Raji (cell line): ENCODE data around the gene ABCA12.

Source experiments
- POLR2A ChIP-seq: IDR thresholded peaks from 2 replicates; pipeline ENCODE4 v1.6.1; 2011; ENCODE audit warnings: low read depth, low read length, control low read depth; ENCODE audit not compliant: insufficient read depth

The ABCA12 gene, protein sequence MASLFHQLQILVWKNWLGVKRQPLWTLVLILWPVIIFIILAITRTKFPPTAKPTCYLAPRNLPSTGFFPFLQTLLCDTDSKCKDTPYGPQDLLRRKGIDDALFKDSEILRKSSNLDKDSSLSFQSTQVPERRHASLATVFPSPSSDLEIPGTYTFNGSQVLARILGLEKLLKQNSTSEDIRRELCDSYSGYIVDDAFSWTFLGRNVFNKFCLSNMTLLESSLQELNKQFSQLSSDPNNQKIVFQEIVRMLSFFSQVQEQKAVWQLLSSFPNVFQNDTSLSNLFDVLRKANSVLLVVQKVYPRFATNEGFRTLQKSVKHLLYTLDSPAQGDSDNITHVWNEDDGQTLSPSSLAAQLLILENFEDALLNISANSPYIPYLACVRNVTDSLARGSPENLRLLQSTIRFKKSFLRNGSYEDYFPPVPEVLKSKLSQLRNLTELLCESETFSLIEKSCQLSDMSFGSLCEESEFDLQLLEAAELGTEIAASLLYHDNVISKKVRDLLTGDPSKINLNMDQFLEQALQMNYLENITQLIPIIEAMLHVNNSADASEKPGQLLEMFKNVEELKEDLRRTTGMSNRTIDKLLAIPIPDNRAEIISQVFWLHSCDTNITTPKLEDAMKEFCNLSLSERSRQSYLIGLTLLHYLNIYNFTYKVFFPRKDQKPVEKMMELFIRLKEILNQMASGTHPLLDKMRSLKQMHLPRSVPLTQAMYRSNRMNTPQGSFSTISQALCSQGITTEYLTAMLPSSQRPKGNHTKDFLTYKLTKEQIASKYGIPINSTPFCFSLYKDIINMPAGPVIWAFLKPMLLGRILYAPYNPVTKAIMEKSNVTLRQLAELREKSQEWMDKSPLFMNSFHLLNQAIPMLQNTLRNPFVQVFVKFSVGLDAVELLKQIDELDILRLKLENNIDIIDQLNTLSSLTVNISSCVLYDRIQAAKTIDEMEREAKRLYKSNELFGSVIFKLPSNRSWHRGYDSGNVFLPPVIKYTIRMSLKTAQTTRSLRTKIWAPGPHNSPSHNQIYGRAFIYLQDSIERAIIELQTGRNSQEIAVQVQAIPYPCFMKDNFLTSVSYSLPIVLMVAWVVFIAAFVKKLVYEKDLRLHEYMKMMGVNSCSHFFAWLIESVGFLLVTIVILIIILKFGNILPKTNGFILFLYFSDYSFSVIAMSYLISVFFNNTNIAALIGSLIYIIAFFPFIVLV (N-terminal part only)

DNA sequence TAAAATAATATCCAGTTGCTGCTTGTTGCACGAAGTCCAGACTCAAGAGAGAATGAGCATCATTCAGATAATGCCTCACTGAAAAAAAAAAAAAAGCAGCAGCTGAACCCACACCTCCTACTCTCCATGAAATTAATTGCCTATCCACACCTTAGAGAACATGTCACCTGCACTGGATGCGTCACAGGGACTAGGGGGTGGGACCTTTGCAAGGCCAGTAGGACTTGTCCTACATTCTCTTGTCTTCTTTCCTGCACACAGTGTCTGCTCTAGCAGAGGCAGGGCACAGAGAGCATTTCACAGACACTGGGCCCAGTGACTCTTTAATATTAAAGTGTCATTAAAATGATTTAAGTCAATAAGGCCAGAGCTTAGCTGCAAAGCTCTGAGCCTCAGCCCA lies at the start of gene ABCA12:
TSS of gene ABCA12 (minus strand) at position 148 of the 400 bp plus-strand sequence. CDS start 418 bp downstream, outside the sequence.
- TF ChIP-seq POLR2A: no peak

DNA sequence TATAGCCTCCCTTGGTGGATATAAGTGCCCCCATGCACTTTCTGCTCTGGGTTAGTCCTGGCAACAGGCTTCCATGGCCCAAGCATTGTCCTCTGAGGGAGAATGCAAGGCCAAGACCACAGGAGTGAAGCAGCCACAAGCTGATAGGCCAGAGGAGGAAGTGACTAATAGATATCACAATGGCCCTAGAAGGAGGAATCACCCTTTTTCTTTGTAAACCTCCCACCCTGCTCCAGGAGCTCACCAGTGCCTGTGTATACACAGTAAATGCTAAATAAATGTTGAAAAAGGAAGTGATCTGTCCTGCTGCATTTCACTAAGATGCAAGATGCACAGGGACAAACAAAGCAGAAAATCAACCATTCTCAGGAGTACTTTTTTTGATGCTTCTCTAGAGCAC lies 49.7 kb upstream of the ABCA12 start:
- TF ChIP-seq POLR2A: no peak

DNA sequence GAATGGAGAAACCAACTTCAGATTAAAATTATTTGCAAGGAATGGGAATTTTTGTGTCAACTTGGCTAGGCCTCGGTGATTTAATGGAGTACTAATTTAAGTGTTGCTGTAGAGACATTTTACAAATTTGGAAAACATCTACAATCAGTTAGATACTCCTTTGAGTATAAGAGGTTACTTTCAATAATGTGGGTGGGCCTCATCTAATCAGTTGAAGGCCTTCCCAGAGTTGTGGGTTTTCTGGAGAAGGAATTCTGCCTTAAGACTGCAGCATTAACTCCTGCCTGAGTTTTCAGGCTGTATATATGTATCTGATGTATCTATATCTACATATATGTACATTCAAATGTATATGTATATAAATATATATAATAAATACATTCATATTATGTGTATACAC lies 47.6 kb upstream of the ABCA12 start:
- TF ChIP-seq POLR2A: no peak

DNA sequence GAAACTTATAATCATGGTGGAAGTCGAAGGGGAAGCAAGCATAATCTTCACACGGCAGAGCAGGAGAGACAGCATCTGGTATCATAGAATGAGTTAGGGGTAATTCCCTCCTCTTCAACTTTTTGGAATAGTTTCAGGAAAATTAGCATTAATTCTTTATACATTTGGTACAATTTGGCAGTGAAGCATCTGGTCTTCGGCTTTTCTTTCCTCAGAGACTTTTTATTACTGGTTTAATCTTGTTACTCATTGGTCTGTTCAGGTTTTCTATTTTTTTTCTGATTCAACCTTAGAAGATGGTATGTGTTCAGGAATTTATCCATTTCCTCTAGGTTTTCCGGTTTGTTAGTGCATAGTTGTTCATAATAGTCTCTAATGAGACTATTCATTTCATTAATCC lies 39.7 kb upstream of the ABCA12 start:
- no peak for TF ChIP-seq POLR2A

DNA sequence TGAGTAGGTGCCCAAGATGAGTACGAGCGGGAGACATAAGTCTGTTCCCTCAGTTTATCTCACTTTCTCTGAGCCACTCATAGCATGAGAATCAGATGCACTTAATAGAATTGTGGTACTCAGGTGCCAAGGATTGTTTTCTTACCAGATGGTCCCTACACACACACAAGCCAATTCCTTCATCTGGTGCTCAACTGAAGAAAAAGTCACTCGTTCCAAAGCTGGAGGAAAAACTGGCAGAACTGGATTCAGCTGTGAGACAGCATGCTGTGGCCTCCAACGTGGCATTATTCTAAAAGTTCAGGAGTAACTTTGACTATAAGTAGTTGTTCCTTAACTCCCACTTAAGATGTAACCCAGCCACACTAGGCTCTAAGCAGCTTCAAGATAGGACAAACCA lies 33.4 kb upstream of the ABCA12 start:
- TF ChIP-seq POLR2A: no peak

DNA sequence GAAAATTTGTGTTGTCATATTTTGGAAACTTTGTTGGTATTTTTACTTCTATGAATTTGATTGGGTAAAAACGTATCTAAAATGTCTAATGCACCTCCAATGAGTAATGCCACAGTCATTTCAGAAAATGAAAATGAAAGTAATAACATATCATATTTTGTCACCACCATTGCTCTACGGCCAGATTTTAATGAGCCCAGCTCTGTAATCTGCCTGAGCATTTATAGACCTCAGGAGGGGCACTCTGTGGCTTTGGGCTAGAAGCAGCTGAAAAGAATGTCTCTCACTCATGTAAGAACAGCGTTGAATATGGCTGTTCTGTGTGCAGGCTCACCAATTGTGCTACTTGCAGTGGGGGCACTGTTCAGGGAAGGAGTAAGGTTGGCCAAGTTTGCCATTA lies 32.7 kb upstream of the ABCA12 start:
- TF ChIP-seq POLR2A: no peak

DNA sequence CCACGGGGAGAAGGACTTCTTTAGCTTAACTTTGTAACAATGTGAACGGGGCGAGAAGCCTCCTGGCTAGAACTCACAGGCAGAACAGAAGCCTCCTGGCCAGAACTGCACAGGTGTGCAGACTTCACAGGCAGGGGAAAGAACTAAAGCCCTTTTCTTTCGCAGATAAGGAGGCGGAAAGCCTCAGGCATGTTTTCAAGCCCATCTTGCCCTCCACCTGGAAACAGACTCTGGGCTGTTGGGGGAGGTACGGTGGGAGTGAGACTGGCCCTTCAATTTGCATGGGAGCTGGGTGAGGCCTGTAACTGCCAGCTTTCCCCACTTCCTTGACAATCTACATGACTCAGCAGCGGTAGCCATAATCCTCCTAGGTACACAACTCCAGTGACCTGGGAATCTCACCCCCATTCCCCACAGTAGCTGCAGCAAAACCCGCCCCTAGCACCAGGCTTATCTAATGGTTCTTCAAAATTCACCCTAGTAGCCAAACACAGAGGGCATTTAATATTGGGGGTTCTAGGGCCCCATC lies 22.9 kb upstream of the ABCA12 start:
- TF ChIP-seq POLR2A: no peak

DNA sequence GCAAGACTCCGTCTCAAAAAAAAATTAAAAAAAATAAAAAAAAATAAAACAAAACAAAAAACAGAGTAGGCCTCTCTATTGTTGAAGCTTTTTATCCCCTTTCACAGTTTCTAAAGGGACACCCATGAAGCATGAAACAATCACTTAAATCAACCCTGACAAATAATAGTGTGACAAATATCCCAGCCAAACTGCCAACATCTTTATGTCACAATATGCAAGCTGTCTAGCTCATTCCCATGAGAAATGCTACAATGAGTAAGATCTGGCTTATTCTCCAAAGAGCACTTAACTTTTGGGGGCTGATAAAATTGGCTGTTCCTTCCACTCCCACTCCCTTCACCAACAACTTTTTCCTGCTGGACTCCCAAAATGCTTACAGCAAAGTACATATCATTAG lies 21.7 kb upstream of the ABCA12 start:
- no peak for TF ChIP-seq POLR2A

DNA sequence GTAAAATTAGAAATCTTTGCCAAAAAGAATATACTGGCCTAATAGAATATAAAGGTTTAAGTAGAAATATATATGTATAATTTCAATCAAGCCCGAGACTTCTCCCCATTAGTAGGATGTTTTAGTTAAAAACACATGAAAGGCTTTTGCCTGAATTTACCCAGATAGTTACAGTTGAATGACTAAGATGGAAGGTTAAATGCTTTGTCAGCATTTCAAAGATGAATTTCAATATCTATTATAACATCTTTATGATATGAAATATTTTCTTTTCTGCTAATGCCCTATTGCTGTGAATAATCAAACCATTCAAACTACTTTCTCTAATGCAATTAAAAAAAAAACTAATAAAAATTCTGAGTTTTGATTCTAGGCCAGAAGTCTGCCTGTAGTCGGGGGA lies 18.0 kb upstream of the ABCA12 start:
- no peak for TF ChIP-seq POLR2A

DNA sequence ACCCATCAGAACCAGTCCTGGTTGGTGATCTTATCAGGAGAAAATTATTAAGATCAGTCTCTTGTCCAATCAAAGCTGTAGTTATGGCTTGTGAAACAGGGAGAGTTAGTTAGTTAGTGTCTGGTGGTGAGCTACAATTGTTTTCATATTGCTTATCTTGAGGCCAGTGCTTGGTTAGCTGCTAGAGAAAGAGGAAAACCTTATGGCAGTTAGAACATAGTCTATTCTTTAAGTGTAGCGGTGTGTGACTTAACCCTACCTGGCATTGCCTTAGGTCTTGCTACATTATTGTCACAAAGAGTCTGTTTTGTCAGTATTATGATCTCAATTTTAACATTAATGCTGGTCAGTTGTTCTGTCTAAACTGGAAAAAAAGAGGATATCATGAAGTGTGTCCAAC lies 11.5 kb upstream of the ABCA12 start:
- TF ChIP-seq POLR2A: no peak

DNA sequence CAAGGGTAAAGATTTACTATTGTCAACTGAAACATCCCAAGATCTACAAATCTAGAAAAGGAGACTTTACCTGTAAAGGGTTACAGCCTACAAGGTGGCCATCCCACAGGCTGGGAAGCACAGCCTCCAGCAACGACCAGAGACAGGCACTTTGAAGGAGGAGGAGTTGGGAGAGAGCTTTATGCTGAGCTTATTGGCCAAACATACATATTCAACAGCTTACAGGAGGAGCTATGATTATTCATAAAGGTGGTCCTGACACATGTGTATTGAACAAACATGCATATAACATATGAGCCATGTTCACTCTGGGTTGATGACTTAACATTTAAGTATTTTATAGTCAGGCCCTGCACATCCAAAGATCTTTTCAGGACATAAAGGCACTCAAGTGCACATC lies 11.1 kb upstream of the ABCA12 start:
- TF ChIP-seq POLR2A: no peak

DNA sequence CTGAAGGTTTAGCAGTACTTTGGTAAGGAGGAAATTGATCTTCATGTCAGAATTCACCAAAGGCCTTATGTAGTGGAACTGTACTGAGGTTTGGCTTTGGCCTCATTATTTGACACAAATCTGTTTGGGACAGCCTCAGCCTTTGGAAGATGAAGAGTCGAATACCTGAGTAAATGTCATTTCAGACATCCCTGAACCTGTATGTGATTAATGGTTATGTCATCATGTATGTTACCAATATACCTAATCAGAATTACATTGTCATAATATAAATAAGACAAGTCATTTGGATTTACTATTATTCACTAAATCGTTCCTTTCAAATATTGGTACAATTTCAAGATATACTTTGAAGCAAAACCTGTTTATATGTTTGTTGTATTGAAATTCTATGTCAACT lies 10.6 kb upstream of the ABCA12 start:
- TF ChIP-seq POLR2A: no peak

DNA sequence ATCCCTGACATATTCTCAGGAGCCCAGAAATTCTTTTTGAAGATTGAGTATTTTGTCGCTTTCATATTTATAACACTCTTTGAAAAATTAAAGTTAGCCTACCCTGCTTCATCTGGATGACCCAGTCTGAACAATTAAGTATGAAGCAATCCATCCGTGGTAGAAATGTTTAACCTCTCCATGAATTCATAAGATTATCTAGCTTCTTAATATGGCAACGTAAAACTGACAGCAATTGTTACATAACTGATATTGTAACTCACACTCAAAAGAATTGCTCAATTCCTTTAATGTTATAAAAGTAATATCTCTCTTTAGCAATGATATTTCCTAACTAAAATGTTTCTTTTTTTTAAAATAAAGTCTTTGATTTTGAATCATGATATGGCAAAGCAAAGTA lies 7.2 kb upstream of the ABCA12 start:
- no peak for TF ChIP-seq POLR2A

DNA sequence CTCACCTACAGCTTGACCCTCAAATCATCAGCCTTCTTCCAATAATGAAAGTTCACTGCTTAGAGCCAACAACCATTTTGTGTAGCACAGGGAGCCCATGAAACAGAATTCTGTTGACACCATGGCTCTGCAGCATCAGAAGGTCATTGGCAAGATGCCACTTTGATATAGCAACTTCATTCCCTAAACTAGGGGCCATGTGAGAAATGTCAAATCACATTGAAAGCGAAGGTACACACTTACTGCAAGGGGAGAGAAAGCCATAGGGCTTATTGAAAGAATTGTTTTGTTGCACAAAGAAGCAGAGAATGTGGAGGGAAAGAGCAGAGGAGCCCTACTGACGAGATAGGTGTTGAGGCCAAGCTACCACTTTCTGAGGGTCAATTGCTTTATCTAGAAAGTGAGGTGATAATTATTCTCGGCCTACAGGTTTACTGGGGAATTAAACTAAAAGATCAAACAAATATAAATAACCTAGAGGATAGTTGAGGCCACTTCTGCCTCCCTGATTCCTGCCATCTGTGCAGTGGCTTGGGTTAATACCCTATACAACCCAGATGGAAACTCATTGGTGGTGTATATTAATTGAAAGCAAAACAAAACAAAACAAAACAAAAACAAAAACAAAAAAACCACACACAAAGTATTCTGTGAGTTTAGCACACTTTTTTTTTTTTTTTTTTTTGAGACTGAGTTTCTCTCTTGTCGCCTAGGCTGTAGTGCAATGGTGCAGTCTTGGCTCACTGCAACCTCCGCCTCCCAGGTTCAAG lies 5.9 kb upstream of the ABCA12 start:
- no peak for TF ChIP-seq POLR2A
